C1 segment of cervical spinal cord (tissue), 14 donors: Measurements from ENCODE around the gene ERO1B.
"Not testable (repeated sequence)": the region's sequence is repeated elsewhere in the genome, so short reads cannot be mapped to it uniquely, and the experiment has no call there.

Source experiments
- DNase-seq, 14 donors: peaks; one replicate each; lab custom pipeline; 2025; lab: John Stamatoyannopoulos, UW

Gene ERO1B, protein sequence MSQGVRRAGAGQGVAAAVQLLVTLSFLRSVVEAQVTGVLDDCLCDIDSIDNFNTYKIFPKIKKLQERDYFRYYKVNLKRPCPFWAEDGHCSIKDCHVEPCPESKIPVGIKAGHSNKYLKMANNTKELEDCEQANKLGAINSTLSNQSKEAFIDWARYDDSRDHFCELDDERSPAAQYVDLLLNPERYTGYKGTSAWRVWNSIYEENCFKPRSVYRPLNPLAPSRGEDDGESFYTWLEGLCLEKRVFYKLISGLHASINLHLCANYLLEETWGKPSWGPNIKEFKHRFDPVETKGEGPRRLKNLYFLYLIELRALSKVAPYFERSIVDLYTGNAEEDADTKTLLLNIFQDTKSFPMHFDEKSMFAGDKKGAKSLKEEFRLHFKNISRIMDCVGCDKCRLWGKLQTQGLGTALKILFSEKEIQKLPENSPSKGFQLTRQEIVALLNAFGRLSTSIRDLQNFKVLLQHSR

GRCh38 chr1:236281654-236282424 lies at the start of gene ERO1B:
Gene ERO1B, minus strand, starts transcription at chr1:236281958. Its CDS starts 175 bp downstream, at chr1:236281783.
- DNase-seq = peak; percentile 48 to 99 (median 93)

DNA sequence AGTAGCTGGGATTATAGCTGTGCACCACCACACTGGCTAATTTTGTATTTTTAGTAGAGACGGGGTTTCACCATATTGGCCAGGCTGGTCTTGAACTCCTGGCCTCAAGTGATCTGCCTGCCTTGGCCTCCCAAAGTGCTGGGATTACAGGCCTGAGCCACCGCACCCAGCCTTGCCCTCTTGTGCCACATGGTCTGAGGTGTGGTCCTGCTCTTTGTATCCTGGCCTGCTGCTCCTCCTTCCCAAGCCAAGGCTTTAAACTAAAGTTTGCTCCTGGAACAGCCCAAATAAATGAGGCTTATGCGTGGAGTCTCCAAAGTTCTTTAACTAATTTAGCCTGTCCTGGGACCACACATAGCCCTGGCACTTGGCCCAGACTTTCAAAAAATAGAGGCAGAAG lies 49.7 kb upstream of the ERO1B start:
- DNase-seq = not testable (repeated sequence)

DNA sequence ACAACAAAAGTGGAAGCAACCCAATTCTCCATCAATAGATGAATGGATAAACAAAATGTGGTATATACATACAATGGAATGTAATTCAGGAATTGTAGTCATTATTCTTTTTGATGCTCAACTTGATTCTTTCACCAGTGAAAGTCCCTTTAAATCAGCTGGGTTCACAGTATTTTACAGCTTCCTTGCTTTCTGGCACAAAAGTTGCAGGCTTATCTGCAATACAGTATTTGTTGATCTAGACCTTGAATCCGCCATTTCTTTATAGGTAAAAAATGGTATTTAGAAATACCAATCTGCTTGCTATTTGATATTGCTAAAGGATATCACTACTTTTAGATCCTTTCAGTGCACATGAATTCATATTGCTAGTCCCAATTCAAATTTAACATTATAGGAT lies 44.7 kb upstream of the ERO1B start:
- no peak for DNase-seq

DNA sequence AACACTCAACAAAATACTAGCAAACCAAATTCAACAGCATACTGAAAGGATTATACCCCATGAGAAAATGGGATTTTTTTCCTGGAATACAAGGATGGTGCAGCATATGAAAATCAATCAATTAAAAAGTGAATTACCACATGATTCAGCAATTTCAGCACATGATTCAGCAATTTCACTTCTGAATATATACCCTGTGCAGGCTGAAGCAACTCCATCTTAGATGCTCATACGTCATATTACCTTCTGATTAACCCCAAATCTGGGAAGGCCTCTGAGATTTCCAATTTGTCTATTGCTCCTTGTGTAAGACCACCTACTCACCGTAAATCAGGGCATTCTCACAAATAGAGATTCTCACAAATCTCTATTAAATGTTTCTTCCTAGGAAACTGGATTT lies 43.8 kb upstream of the ERO1B start:
- DNase-seq = no peak

GRCh38 chr1:236323819-236324411 lies 42.2 kb upstream of the ERO1B start:
- no peak for DNase-seq

DNA sequence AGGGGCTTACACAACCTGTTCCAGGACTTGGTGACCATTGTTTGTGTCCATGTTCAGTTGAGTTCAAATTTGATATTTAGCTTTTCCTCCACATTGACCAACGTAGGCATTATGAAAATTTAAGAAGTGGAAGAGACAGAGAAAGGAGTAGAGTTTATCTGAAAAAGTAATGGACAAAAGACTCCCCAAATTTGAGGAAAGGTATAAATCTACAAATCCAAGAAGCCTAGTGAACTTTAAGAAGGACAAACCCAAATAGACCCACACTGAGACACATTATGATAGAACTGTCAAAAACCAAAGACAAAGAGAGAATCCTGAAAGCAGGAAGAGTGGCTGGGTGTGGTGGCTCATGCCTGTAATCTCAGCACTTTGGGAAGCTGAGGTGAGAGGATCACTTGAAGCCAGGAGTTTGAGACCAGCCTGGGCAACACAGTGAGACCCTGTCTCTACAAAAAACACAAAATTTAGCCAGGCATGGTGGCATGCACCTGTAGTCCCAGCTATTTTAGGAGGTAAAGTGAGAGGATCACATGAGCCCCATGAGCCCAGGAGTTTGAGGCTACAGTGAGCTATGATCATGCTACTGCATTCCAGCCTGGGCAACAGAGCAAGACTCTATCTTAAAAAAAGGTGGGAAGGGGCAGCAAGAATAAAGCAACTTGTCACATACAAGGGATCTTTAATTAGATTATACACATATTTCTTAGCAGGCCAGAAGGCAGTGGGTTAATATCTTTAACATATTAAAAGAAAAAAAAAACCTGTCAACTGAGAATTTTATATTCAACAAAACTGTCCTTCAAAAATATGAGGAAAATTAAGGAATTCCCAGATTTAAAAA lies 41.0 kb upstream of the ERO1B start:
- no peak for DNase-seq

DNA sequence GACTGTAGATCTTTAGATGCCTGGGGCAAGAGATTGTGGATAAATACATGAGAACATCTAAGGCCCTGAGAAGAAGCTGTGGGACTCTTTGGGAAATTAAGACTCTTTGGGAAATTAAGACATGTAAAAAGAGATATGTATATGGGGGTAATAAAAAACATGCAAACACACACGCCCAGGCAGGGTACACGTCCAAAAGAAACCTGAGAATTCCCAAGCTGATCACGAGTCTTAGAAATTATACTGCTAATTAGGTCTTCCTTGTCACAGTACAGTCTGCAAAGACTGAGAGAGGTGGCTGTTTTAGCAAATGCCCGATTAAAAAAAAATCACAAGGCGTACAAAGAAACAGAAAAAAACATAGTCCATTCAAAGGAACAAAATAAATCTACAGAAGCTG lies 39.3 kb upstream of the ERO1B start:
- DNase-seq = no peak

GRCh38 chr1:236320671-236321070 lies 38.9 kb upstream of the ERO1B start:
- DNase-seq = no peak

DNA sequence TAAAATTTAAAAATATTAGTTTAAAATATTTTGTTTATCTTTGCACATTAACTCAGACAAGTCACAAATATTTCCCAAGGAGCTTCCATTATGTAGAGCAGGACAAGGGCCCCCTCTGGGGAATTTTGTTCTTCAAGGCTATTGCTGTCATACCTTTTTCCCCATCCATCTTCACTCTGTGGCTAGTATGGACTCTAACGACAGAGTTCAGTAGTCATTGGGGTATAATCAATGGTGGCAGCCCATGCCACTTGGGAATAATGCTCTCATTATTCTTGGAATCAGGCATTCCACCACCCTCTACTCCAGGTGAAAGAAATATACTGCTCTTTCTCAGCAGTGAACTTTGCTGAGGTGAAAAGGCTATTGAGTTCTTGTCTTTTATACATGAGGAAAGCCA lies 38.5 kb upstream of the ERO1B start:
- DNase-seq = no peak

GRCh38 chr1:236316437-236316836 lies 34.7 kb upstream of the ERO1B start:
- DNase-seq = no peak

DNA sequence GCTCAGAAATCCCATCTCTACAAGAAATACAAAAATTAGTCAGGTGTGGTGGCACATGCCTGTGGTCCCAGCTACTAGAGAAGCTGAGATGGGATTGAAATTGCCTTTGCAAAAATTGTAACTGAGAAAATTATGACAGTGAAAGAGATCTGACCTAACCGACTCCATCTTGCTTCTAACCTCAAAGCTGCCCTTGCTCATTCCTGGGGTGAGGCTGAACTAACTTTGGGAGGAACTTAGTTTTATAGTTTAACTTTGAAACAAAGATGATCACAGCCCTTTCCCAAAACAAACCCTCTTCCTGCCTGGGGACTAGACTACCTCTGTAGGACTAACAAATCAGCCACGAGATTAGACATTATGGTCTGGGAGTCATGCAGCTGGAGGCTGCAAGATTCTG lies 33.8 kb upstream of the ERO1B start:
- DNase-seq = no peak

GRCh38 chr1:236315092-236315491 lies 33.3 kb upstream of the ERO1B start:
- DNase-seq = no peak

DNA sequence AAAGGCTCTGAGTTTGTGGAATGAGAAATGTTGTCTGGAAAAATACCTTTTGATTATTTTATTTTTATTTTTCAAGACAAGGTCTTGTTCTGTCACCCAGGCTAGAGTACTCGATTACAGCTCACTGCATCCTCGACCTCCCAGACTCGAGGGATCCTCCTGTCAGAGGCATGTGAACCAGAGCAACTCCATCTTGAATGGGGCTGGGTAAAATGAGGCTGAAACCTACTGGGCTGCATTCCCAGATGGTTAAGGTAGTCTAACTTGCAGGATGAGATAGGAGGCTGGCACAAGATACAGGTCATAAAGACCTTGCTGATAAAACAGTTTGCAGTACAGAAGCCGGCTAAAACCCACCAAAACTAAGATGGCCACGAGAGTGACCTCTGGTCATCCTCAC lies 32.3 kb upstream of the ERO1B start:
- not testable (repeated sequence) for DNase-seq

GRCh38 chr1:236313427-236313826 lies 31.7 kb upstream of the ERO1B start:
- DNase-seq = no peak

DNA sequence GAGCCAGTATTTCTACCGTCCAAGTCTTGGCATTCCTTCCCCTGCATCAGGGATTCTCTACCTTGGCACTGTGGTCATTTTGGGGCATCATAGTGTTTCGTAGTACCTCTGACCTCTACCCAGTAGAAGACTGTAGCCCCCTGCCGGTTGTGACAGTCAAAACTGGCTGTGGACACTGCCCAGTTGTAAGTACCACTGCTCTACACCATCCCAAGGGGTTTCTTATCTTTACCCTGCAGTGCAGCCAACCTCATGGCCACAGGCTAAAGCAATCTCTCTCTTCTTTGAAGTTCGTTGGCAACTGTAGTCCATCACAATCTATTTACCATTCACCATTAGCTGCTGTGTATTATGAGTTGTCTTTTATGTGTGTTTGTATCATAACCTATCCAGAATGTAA lies 29.3 kb upstream of the ERO1B start:
- no peak for DNase-seq

DNA sequence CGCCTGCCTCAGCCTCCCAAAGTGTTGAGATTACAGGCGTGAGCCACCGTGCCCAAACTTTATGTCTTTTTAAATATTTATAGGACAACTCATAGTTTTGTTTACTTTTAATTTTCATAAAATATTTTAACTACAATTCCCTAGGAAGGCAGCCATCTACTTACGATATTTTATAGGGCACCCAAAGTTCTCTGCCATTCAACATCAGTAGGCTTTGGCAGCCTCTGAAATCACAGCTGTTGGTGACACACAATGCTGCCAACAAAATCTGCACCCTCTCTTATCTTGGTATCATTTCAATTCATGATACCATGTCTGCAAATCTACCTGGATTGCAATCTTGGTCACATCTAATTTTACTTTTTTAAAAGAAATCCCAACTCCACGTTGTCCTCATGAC lies 27.1 kb upstream of the ERO1B start:
- DNase-seq = no peak

DNA sequence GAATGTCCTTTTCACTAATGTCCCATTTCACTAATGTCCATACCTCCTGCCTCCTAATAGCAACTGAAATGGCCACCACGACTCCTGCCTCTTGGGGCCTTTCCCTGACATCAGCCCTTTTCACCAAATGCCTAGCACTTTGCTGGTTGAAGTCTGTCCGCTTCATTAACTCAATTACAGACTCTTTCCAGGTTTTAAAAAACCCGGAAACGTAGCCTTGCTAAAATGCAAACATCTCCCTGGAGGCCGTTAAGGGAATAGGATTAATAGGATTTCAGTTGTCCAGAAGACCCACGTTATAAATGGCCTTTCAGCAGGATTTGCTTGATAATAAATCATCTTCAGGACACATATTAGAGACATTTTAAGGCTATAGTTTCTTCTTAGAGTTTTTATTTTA lies 25.7 kb upstream of the ERO1B start:
- DNase-seq = no peak

DNA sequence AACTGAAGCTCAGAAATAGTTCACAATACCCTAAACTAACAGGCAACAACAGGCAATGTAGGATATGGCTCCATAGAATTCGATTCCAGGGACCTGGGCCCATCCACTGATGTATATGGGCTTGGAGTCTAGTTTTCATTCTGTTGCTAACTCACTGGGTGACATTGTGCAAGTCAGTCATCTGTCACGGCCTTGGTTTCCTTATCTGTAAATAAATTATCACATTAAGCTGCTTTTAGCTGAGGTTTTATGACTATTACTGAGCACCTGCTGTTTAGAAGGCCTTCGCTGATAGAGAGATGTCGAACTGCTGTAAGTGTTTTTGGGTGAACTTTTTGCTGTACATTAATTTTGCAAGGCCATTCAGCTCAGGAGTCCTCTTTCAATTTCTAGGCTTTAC lies 22.9 kb upstream of the ERO1B start:
- no peak for DNase-seq

- DNase-seq = no peak
Observed at GRCh38 chr1:236303675-236304074, 21.9 kb upstream of the ERO1B start.

DNA sequence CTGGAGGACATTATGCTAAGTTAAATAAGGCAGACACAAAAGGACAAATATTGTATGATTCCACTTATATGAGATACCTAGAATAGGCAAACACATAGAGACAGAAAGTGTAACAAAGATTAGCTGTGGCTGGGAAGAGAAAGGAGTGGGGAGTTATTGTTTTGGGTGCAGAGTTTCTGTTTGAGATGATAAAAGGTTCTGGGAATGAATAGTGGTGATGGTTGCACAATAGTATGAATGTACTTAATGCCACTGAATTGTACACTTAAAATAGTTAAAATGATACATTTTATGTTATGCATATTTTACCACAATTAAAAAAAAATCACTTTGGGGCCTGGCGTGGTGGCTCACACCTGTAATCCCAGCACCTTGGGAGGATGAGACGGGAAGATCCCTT lies 21.2 kb upstream of the ERO1B start:
- no peak for DNase-seq

DNA sequence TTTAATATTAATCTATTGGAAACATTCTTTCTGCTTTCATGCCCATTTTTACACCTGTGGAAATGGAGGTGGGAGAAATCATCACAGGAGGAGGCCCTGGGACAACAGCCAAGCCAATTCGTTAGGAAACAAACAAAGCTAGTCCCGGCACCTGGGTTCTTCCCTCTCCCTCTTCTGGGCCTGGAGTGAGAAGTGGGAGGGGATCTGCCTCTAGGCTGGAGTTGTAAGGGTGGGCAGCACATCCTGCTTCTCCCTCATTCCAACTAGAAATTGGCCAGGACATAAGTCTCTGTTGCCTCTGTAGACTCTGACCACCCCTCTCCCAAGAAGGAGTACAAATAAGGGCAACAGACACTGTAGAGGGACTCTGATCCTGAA lies 20.2 kb upstream of the ERO1B start:
- DNase-seq = no peak
